Ramos (cell line): ENCODE measurements around the gene MAIP1.
"Not testable (repeated sequence)": the region's sequence is repeated elsewhere in the genome, so short reads cannot be mapped to it uniquely, and the experiment has no call there.

Source experiments
- in situ Hi-C: fragments of 300-500 bp; cut with MboI; formaldehyde crosslinking; loops from one replicate; pipeline ENCODE4 v1.14.3; 2022; ENCODE audit warnings: low sequenced_read_pairs; ENCODE audit not compliant: unreplicated experiment

Gene MAIP1, protein sequence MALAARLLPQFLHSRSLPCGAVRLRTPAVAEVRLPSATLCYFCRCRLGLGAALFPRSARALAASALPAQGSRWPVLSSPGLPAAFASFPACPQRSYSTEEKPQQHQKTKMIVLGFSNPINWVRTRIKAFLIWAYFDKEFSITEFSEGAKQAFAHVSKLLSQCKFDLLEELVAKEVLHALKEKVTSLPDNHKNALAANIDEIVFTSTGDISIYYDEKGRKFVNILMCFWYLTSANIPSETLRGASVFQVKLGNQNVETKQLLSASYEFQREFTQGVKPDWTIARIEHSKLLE

DNA sequence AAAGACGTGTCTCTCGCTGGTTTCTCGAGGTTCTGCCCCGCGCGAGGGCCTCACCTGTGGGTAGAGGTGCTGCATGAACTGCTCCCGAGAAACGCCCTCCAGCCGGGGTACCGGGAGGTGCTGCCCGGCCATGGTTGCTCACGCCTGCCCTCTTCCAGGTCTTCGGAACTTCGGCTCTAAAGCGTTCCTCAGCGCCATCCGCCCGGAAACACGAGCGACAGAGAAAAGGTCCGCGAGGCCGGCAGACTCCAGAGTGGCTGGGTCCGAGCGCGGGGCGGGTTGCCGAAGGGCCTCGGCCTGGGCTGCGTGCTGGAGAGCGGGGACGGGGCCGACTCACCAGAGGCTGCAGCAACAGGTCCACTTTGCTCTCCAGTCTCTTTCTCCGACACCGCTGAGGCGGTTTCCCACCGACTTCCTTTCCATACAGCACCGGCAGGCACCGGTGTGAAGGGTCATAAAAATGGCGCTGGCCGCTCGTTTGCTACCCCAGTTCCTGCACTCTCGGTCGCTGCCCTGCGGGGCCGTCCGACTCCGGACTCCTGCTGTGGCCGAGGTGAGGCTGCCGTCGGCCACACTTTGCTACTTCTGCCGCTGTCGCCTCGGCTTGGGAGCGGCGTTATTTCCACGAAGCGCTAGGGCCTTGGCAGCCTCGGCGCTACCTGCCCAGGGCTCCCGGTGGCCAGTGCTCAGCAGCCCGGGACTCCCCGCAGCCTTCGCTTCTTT lies at the start of gene MAIP1, which contains the start of gene TYW5:
Gene MAIP1, plus strand, starts transcription at position 244 of the 723 bp plus-strand sequence. Its CDS starts 217 bp downstream, at position 461.
Gene TYW5, minus strand, starts transcription at position 153 of the 723 bp plus-strand sequence. Its CDS starts 21 bp downstream, at position 132.
- in situ Hi-C loops: no loop called here

DNA sequence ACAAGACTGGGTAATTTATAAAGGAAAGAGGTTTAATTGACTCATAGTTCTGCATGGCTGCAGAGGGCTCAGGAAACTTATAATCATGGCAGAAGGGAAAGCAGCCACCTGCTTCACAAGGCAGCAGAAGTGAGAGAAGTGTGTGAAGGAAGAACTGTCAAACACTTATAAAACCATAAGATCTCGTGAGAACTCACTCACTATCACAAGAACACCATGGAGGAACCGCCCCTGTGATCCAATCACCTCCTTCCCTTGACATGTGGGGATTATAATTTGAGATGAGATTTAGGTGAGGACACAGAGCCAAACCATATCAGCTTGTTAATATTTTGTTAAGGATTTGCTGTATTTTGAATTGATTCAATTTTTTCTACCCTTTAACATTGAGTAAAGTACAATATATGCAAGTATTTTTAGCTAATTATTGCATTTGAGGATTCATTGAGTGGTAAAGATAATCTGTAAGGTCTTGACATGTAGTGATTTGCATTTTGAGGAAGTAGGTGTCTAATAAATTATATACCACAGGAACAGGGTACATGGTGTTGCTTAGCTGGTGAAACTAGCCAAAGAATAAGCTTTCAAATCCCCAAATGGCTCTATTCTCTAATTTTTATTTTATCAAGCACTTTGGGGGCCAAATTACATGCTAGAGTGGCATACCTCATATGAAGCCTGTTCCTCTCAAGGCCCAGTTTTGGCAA lies 48.2 kb upstream of the MAIP1 start:
- in situ Hi-C loops: no loop called here

DNA sequence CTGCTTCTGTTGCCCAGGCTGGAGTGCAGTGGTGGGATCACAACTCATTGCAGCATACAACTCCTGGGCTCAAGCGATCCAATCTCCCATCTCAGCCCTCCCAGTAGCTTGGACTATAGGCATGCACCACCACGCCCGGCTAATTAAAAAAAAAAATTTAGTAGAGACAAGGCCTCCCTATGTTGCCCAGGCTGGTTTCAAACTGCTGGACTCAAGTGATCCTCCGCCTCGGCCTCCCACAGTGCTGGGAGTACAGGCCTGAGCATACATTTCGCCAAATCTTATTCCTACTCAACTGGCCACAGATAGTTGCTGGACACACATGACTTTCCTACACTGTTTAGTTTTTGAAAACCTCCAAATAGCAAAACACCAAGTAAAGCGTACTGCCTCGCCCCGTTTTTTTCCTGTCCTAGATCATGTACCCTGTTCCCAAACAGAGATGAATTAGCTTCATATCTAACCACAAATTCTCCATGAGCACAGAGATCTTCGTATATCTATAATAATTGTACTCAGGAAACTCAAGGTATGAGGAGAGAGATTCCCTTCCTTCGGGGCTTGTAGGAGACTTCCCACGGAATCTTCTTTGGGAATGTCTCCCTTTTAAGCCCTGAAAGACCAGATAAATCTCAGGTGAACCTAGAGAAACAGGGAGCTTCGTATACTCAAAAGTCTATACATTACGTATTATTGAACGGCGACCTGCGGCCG lies 44.9 kb upstream of the MAIP1 start:
- in situ Hi-C loops: no loop called here

DNA sequence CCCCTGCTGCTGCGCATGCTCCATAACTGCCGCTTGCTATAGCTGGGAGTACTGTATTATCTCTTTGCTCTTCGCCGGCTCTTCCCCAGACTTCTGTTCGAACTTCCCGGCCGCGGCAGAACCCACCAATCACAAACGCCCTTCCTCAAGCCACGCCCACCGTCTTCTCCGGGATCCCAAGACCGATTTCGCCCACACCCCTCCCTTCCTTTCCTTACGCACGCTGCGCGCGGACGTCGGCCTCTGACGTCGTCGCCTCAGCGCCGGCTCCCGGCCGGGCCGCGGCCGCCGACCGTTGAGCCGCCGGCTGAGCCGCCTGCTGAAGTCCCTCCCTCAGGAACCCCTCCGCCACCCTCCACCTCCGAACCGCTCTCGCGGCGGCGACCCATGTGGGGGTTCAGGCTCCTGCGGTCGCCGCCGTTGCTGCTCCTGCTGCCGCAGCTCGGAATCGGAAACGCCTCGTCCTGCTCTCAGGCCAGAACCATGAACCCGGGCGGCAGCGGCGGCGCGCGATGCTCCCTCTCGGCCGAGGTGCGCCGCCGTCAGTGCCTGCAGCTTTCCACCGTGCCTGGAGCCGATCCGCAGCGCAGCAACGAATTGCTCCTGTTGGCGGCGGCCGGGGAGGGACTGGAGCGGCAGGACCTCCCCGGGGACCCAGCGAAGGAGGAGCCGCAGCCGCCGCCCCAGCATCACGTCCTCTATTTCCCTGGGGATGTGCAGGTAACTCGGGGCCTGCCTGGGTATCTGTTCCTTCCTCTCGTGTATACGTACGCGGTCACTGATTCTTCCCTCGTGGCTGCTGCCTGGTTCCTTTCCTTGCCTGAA lies 44.1 kb upstream of the MAIP1 start, which contains the start of gene C2orf69:
Gene C2orf69, plus strand, starts transcription at position 242 of the 825 bp plus-strand sequence. Its CDS starts 146 bp downstream, at position 388.
- in situ Hi-C loops: no loop called here

DNA sequence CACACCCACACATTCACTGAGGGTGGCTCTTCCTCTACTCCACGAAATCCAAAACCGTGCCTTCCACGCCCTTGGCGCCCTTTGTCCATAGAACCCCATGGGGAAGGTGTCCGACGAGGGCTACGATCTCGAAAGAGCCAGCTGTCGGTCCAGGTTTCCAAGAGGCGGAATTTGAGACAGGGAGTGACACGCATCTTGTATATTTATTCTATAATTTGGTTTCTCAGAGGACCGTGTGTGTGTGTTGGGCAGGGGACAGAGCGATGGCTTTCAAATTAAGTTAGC lies 43.6 kb upstream of the MAIP1 start:
- in situ Hi-C loops: no loop called here

DNA sequence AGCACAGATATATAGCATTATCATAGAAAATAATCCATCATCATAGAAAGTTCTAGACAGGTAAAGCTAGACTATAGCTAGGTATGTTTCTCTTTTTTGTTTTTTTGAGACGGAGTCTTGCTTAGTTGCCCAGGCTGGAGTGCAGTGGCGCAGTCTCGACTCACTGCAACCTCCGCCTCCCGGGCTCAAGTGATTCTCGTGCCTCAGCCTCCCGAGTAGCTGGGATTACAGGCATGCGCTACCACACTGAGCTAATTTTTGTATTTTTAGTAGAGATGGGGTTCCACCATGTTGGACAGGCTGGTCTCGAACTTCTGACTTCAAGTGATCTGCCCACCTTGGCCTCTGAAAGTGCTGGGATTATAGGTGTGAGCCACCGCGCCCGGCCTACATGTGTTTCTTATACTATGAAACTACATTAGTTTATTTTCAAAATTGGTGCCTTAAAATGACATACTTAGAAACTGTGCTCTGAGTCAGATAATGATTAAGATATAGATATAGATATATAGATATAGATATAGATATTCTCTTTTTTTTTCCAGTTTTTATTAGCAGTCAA lies 42.7 kb upstream of the MAIP1 start:
- in situ Hi-C loops: not testable (repeated sequence)

DNA sequence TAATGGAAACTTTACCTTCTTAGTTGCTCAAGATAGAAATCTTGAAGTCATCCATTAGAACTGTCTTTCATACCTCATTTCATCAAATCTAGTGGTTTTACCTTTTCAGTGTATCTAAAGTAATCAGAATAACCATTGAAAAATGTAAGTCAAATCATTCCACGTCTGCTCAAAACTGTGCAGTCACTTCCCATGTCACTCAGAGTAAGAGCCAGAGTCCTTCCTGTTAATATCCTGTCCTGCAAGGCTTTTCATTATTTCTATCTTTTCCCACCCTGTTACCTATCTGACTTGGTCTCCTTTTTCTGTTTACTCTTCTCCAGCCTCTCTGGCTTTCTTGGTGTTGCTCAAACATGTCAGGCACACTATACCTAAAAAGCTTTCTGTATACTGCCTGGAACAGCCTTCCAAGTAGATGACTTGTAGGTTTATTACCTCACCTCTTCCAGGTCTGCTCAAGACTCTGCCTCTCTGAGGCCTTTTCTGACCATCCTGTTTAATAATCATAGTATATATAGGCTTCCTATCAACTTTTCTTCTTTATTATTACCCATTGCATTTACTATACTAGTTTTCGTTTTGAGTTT lies 40.9 kb upstream of the MAIP1 start:
- in situ Hi-C loops: no loop called here

DNA sequence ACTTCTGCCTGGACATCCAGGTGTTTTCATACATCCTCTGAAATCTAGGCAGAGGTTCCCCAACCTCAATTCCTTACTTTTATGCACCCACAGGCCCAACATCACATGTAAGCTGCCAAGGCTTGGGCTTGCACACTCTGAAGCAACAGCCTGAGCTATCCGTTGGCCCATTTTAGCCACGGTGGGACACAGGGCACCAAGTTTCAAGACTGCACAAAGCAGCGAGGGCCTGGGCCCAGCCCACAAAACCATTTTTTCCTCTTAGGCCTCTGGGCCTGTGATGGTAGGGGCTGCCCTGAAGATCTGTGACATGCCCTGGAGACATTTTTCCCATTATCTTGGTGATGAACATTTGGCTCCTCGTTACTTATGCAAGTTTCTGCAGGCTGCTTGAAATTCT lies 38.4 kb upstream of the MAIP1 start:
- in situ Hi-C loops: no loop called here

DNA sequence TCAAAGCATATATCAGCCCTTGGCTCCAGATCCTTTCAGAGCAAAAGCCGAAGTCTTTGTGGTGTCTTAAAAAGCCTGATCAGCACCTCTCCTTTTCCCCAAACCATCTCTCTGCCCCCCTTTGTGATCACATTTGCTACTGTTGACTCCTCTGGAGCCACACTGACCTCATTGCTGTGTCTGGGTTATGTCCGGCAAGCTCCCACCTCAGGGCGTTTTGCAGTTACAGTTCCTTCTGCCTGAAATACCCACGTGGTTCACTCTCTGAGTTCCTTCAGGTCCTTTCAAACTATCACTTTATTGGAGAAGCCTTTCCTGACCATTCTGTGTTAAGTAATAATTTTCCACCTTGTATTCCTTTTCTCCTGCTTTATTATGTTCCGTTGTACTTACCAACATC lies 32.5 kb upstream of the MAIP1 start:
- in situ Hi-C loops: no loop called here

DNA sequence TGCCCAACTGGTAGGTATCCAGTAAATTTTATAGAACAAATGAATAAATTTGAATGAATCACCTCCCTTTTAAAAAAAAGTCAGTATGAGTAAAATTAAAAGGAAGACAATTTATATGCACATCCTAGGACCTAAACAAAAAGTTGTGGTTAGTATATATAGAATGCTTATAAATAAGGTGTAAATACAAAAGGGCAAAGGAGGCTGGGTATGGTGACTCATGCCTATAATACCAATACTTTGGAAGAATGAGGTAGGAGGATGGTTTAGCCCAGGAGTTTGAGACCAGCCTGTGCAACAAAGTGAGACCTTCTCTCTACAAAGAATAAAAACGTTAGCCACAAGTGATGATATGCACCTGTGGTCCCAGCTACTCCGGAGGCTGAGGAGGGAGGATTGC lies 31.5 kb upstream of the MAIP1 start:
- in situ Hi-C loops: no loop called here

DNA sequence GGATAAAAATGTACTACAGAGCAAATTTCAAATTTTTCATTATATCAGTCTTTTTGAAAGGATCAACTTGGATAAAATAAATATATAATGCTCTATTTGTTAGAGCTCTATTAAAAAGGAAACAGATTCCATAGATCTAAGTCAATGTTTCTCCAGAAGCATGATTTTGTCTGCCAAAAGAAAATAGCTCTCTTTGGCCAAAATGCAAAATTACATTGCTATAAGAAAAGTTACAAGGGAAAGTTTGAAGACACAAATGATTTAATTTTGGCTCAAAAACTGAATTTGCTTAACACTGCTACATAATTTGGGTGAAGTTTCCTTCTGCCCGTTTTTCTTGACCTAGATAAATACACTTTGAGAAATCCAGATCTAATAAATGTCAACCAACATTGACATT lies 28.6 kb upstream of the MAIP1 start:
- in situ Hi-C loops: no loop called here

DNA sequence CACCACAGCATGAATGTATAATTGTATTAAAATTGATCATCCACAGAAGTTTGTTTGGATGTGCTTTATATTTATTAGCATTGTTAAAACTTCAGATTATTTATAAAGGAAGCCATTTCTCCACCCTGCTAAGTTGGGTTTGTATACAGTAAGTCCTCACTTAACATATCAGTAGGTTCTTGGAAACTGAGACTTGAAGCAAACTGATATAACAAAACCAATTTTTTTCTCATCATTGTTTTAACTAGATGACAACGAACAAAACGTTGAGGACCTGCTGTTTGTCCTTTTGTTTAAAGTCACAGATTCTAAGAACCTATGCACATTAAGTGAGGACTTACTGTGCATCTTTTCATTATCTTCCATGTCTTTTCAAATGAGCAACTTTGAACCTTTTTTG lies 27.2 kb upstream of the MAIP1 start:
- in situ Hi-C loops: no loop called here

DNA sequence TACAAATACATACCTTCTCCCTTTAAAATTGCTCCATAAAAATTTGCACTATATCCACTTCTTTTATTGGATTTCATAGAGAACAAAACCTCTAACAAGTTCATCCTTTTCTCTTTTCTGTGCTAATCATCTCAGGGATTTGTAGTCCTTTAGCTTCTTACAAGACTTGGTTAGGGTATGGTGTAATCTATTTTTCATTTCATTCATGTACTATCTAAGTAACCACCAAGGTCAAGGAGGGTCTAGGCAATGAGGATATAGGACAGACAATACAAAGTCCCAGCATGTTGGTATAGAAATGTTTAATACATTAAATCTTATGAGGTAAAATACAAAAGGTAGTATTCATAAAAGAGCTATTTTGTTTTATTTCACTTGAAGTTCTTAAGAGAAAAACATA lies 26.8 kb upstream of the MAIP1 start:
- in situ Hi-C loops: no loop called here

DNA sequence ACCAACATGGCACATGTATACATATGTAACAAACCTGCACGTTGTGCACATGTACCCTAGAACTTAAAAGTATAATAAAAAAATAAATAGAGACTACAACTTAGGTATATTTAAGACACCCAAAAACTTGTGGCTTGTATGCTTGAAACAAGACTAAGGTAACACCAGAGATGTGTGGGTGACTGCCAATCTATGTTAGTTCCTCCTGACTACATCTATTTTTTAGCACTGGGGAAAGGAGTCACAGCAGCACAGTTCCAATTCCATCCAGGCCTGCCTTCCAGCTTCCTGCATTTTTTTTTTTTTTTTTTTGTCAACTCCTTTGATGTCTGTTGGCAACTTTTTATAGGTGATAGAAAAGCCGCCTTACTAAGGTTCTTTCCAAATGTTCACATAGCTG lies 26.1 kb upstream of the MAIP1 start:
- in situ Hi-C loops: no loop called here

DNA sequence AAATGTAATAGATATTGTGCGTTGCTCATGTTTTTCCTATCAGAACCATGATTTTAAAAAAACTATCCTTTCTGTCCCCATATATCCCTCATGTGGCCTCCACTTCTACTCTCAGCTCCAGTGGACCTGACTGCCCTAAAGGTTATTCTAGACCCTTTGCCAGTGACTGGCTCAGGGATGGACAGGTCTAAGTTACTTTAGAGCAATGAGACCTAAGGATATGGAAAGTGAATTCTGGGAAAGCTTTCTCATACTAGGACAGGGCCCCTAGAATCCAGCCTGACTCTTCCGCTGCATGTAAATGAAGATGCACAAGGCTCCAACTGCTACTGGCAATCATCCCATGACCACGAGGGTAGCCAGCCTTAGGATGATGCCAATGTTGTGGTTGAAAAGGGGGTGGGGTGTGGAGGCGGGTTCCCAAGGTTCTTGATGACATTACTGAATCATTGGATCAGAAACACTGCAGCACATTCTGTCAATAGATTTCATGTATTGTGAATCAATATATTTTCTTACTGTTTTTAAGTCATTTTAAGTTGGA lies 23.0 kb upstream of the MAIP1 start:
- in situ Hi-C loops: no loop called here

DNA sequence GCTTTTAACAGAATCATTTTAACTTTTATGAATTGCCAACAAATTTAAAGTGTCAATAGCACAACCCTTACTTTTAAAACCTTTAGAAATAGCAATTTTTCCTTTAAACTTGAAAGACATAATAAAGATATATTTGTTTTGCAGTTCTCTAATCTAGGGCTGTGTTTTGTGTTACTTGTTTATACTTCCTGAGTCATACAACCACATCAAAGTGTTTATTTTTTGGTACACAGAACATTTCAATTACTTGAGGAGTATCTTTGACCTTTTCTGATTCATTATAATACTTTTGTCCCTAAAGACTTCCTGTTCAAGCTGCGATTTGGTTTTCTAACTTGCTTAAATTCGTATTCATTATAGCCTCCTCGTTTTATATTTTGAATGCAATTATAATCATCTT lies 21.9 kb upstream of the MAIP1 start:
- in situ Hi-C loops: no loop called here

DNA sequence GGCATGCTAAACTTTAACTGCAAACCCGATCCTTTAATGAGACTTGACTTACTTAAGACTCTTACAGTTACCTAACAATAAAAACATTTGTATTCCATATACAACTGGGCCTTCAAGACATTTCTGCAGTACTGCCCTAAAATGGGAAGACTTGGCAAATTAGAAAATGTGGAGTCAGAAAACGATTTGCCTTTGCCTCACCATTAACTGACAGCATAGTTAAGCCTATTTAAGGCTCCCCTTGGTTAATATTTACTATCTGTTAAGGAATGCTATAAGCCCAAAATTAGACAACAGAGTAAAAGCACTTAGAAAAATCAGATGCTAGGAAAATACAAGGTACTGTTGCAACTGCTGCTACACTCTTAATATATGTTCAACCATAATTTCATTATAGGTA lies 18.8 kb upstream of the MAIP1 start:
- in situ Hi-C loops: no loop called here

DNA sequence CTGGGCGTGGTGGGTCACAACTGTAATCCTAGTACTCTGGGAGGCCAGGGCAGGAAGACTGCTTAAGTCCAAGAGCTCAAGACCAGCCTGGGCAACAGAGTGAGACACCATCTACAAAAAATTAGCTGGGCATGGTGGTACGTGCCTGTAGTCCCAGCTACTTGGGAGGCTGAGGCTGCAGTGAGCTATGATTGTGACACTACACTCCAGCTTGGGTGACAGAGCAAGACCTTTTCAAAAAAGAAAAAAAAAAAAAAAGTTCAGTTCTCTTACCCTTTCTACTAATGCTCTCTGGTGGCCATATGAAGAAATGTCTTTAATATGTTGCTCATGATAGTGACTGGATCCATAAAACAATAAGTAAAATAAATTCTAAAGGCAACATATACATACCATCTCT lies 15.0 kb upstream of the MAIP1 start:
- in situ Hi-C loops: no loop called here

DNA sequence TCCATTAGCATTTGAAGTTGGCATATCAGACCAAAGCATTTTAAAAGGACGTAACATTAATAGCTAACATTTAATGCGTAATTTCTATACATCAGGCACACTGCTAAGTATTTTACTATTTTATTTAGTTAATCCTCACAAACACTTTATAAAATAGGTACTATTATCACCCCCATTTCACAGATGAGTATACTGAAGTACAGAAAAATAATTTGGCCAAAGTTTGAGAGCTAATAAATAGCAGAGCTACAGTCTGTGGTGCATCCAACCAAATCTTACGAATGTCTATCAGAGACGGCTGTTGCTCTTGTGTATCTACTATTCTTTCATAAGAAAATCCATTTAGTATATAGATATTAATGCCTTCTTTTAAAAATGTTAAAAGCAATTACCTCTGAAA lies 12.0 kb upstream of the MAIP1 start:
- in situ Hi-C loops: no loop called here
